Astrocyte of the cerebellum (primary cell): ENCODE measurements around the gene AMOT.

Source experiments
- DNase-seq: peaks from one replicate; pipeline ENCODE4 v3.0.0-alpha.2; 2011; ENCODE audit warnings: low read depth
- H3K4me3 ChIP-seq: 2 replicates; pipeline ENCODE4 v1.5.1; 2011; ENCODE audit warnings: mild to moderate bottlenecking, low read depth, low read length, moderate library complexity
- CTCF ChIP-seq: IDR thresholded peaks from 2 replicates; pipeline ENCODE4 v1.5.1; 2012; ENCODE audit warnings: low read length, low read depth, moderate library complexity, mild to moderate bottlenecking; ENCODE audit errors: missing control alignments
- in situ Hi-C: cut with HindIII; loops from 2 replicates; pipeline ENCODE4 v1.10.0; 2017; ENCODE audit warnings: low sequenced_read_pairs

Gene AMOT

GRCh38 chrX:112799425-112799824, 41.2 kb downstream of the AMOT start:
- H3K4me3 ChIP-seq = no peak overlapping the region
- in situ Hi-C loops = no loop called here
- no peak for TF ChIP-seq CTCF
- DNase-seq = no peak

GRCh38 chrX:112798736-112799135, 41.9 kb downstream of the AMOT start:
- H3K4me3 ChIP-seq = no peak overlapping the region
- in situ Hi-C loops = no loop called here
- TF ChIP-seq CTCF = no peak
- DNase-seq = no peak

- no peak overlapping the region for H3K4me3 ChIP-seq
- no peak for TF ChIP-seq CTCF
- no peak for DNase-seq
- in situ Hi-C loops = no loop called here
Measured at GRCh38 chrX:112789931-112790330, 50.7 kb downstream of the AMOT start.

- in situ Hi-C loops = no loop called here
- TF ChIP-seq CTCF = no peak
- no peak for DNase-seq
- no peak overlapping the region for H3K4me3 ChIP-seq
Measured at GRCh38 chrX:112786076-112786475, 54.6 kb downstream of the AMOT start.

- H3K4me3 ChIP-seq = no peak overlapping the region
- in situ Hi-C loops = no loop called here
- TF ChIP-seq CTCF = no peak
- no peak for DNase-seq
Measured at GRCh38 chrX:112785344-112785743, 55.3 kb downstream of the AMOT start.

GRCh38 chrX:112784692-112785091, 55.9 kb downstream of the AMOT start:
- TF ChIP-seq CTCF = no peak
- H3K4me3 ChIP-seq = no peak overlapping the region
- no peak for DNase-seq
- in situ Hi-C loops = no loop called here

- DNase-seq = no peak
- no peak for TF ChIP-seq CTCF
- H3K4me3 ChIP-seq = no peak overlapping the region
- in situ Hi-C loops = no loop called here
Measured at GRCh38 chrX:112779139-112779538, 61.5 kb downstream of the AMOT start.
